Suppressor macrophage treated with lipopolysaccharide for 1 hour (primary cell): ENCODE data around the gene JAK1.
A peak's percentile ranks its signal among the peaks of the same experiment; 100 is the strongest.

Source experiments
- DNase-seq, 3 donors: peaks; one replicate each; pipeline ENCODE4 v3.0.0-alpha.2; 2020 to 2022

JAK1 gene

DNA sequence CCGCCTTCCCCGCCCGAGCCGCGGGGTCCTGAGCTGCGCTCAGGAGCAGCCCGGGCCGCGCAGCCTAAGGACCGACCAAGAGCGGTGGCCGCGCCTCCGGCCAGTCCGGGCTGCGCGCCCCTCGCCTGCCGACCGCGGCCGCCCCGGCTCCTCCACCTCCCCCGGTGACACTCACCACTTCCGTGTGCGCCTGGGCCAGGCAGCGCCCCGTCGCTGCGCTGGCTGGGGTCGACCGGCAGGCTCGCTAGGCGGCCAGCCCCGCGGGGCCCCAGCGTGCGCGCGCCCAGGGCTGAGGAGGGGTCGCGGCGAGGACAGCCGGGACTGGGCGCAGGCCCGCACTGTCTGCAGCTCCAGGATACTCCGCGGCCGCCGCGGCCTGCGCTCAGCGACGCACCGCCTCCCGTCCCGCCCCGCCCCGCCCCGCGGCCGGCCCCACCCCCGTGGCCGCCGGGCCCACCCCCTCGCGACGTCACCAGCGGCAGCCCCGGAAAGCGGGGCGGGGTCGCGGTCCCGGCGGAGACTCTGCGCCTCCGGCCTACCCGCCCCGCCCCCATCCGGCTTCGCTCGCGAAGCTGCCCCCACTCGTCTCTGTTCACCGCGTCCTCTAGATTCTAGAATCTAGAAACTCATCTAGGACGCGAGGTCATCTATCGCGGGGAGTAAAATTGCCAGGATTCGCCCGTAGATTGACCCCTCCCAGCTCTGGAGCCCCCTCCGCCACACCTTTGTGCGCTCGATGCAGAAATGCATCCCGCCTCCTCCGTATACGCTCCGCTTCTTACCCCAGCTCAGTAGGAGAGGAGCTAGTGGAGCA is at the start of gene JAK1:
JAK1 (minus strand) TSS at position 392 of the 814 bp plus-strand sequence. CDS start 80,285 bp downstream, outside the sequence.
- DNase-seq = peak; percentile 84 to 97 (median 91)

DNA sequence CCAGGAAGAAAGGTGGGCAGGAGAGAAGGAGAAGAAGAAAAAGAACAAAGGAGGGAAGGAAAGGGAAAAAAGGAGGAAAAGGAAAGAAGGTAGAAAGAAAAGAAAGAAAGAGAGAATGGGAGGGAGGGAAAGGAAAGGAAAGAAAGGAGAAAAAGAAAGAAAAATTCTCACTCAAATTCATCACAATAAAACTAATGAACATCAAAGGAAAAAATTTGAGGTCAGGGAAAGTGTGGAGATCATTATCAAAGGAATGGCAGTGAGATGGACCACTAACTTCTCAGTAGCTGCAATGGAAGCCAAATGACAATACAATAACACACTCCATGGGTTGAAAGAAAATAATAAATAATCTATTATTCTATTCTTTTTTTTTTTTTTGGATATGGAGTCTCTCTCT is 48.0 kb upstream of the JAK1 start:
- DNase-seq = no peak

DNA sequence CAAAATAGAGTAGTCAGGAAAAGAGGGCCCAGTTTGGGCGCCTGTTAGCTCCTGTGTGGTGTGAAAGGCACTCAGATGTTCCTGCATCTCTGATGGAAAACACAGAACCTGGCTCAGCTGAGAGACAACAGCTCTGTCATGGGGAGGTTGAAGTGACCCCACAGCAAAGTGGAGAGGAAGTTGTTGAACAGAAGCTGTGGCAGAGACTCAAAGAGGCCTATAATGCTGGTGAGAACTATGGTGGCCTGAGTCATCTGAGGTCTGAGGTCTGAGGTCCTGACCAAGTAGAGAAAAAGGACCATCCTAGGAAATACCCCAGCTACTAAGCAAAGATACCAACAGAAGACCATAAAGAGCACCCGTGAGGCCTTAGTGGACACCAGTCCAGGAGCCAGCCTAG is 45.6 kb upstream of the JAK1 start:
- DNase-seq = peak; percentile 38 to 60 (median 60)

DNA sequence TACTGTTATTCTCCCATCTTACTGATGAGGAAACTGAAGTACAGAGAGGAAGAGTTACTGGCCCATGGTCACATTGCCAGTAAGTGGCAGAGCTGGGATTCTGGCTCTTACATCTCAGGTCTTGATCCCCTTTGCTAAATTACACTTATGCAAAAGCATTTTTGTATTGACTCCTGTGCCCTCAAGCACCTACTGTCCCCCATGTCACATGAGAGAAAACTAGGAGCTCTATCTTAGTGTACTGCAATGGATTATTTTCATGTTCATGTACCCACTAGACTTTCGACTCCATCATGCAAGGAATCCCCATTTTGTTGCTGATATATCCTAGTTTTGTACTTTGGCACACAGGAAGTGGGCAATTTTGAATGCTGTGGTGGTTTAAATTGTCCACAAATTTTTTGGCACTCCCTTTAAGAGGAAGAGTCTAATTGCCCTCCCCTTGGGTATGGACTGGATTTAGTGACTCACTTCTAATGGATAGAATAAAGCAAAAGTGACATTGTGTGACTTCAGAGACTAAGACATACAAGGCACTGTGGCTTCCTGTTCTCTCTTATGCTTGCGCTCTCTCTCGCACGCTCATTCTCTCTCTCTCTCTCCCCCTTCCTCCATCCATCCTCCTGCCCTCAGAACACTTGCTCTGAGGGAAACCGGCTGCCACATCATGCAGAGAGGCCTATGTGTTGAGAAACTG is 43.5 kb upstream of the JAK1 start:
- DNase-seq = peak; percentile 10 to 48 (median 43)

DNA sequence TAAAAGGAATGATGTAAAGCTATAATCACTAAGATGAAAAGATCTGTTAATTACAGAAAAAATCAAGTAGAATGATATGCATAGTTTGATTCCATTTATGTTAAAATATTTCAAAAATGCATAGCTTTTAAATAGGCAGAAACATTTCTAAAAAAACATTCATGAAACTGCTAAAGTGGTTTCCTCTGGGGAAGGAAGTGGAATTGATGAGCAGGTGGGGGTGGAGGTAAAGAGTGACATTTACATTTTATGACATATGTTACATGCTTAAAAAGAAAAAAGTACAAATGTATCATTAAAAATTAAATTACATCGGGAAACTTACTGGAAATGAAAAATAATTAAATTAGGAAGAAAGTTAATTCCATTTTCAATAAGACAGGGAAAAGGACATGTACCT is 42.8 kb upstream of the JAK1 start:
- DNase-seq = no peak

DNA sequence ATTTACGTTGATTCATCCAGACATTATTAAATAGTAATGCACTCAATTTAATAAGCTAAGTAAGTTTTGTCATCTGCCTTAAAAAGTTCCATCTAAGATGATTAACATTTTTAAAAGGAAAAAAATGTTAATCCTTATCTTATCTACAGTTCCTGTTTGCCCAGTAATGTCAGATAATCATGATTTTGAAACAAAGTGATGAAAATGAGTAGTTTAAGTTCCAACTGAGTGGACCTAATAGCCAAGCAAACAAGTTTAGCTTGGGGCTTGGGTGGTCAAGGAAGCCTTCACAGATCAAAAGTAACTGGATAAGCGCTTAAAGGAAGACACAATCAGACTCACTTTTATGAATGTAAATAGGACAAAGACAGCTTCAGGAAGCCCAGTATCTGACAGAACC is 40.5 kb upstream of the JAK1 start:
- DNase-seq = no peak

DNA sequence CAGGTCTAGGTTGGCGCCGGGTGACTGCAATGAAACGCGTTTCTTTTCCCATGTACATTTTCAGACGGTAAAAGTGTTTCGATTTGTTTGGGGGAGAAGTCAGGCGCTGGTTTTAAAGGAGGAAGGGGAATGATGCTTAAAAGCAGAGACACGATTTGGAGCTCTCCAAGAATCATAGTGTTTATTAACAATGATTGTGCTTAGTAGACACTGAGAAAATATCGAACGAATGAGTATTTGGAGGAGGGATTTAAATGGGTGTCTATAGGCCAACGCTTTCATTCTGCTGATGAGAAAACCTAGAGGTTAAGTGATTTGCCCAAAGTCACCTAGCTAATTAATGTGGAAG is 36.9 kb upstream of the JAK1 start:
- DNase-seq = no peak

DNA sequence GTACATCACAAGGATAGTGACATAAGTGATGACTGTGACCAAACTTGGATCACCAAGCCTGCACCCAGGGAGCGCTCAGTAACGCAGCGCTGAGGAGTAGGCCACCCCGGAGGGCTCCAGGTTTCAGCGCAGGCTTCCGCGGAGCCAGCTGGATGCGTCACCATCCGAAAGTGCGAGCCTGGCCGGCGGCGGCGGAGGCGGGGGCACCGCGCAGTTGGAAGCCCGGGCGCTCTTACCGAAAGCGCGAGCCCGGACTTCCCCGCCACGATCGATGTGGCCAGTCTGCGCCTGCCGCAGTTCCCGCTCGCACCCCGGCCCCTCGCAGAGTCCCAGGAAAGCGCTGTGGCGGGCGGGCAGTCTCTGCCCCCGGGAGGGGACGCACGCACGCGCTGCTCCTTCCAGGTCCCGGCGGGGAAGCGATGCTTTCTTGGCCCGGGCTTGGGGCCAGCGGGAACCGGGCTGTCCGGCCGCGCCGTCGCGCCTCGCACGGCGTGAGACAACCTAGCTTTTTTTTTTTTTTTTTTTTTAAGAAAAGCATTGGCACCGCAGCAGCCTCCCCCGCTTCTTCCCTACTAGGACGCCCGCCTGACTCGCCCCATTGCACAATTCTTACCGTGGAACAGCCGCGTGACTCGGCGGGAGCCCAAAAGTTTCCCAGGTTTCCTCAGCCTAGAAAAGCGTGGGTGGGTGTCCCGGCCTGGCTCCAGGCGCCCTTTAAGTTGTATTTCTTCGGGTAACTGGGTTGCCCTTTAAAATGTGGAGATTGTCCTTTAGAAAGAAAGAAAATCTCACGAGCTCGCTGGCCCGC is 36.4 kb upstream of the JAK1 start:
- DNase-seq = peak; percentile 97 to 99 (median 98)

DNA sequence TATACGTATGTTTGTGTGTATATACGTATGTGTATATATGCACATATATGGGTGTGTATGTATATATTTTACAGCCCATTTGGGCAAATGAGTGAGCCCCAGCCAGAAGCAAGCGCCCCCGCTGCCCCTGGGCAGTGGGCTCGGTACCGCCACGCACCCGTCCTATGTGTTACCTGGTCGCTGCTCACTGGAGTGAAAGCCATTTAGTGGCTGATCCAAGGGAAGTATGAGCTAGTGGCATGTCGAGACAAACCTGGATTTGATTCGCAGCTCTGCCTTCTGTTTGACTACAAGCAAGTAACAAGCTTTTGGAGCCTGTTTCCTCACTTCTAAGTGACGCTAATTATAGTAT is 35.8 kb upstream of the JAK1 start:
- no peak for DNase-seq

DNA sequence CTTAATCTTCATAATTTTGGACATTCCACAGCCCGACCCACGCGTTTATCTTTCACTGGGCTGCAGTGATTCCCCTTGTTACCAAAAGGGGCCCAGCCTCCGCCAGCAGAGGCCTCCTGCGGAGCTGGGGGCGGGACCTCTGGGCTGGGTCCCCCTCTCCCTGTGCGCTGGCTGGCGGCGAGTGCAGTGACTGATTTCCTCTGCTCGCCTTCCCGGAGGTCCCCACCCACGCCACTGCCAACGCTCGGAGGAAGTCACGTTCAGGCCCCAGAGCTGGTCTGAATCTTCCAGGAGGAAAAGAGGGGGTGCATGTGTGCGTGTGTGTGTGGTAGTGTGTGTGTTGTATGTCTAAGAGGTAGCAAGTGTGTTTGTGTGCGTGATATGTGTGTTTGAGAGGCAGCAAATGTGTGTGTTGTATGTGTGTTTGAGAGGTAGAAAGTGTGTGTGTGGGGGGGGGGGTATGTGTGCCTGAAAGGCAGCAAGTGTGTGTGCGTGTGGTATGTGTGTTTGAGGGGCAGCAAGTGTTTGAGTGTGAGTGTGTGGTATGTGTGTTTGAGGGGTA is 35.0 kb upstream of the JAK1 start:
- DNase-seq = peak; percentile 99

DNA sequence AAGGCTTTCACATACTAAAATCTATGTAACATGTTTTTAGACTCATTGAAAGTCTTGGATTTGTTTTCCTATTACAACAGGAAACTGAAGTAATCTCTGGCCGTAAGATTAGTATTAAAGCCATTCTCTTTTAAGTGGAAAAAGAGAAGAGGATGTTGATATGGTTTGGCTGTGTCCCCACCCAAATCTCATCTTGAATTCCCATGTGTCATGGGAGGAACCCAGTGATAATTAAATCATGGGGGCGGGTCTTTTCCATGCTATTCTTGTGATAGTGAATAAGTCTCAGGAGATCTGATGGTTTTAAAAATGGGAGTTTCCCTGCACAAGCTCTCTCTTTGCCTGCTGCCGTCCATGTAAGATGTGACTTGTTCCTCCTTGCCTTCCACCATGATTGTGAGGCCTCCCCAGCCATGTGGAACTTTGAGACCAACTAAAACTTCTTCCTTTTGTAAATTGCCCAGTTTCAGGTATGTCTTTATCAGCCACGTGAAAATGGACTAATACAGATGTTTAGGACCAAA is 32.1 kb upstream of the JAK1 start:
- DNase-seq = peak; percentile 40 to 64 (median 50)

DNA sequence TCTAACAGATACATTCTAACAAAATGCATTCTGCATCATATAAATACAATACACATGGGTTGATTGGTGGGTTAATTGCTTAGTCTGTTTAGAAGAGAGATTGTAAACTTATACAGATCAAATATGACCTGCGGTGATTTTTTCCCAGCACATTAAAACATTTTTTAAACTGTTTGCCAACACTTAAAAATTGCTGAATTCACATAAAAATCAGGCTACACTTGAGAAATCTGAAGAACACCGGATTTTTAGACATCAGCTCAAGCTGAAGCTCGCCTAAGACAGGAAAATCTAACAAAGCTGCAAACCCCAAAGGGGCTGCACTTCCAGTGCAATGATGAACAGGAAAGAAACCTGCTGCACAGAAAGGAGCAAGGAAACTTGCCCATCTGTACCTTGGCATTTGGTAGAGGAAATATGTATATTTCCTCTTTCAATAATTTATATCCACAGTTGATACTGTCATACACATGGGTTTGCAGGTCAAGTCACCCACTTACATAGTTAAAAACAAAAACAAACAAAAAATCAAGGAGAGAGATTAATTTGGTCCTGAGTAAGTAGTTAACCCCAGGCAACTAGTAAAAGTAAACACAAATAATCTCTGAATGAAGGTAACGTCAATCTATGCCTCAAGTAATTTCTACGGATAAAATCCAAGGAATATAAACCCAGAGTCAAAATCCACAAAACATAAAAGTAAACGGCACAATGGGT is 30.4 kb upstream of the JAK1 start:
- DNase-seq = no peak

DNA sequence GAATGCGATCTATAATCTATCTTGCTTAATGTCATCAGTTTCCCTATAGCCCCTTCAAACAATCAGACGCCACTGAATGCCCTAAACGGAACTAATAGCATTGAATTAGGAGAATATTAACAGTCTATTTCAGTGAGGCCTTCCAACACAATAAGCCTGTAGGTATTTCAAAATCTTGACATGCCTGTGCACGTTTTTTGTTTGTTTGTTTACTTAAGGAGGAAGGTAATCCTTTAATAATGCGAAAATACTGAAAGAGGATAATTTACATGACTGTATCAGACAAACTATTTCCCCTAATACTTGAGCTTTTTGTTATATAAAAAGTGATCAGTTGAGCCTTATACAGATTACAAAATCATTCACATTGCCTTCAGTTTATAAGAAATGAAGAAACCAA is 29.0 kb upstream of the JAK1 start:
- DNase-seq = no peak

DNA sequence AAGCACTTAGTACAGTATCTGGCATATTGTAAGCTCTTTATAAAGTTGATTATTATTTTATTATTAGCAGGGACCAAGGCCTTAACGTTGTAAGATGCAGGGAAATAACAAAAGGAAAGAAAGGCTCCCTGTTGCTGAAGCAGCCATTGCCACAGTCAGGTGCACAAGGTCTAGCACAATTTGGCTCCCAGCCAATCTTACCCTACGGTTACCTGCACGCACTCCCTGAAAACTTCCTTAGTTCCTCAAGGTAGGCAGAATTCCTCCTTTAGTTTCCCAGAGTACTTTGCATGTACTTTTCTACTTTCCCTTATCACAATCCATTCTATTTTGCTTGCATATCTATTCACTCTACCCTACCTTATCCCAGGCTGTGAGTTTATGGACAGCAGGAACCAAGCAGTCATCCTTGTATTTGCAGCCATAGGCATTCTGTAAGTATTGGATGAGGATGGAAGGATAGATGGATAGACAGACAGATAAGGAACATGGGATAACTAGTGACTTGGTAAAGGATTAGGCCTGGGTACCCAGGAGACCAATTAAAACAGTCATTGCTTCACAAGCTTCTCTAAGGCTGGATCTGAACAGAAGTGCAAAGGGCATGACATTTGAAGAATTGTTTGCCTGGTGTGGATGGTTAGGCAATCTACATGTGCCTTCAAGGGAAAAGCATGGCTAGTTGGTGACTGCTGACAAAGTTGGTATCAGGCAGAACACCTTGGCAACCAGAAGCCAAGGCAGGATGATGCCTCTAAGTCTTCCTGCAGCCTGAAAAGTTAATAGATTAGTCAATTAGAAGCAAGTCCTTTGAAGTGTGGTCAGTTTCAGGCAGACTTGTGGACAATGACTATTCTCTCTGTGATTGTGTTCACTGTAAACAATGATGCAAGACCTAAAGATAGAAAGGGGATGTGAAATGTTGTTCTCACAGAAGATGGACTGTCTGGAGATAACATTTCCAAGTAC is 20.8 kb upstream of the JAK1 start:
- DNase-seq = peak; percentile 56 to 81 (median 80)

DNA sequence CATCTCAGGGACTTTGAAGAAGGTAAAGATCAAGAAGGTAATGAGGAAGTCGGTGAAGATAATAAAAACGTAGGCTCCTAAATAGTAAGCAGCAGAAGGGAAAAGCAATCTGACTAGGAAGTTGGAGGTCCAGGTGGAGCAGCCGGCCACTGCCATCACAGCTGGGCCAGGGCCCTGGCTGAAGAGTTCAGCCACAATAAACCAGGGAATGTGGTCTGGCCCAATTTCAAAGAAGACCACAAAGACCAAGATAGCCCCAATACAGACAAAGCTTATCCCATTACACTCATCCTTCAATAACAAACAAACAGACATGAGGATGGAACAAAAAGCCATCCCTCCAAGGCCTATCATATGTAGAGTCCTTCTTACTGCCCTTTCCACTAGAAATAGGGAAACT is 18.4 kb upstream of the JAK1 start:
- DNase-seq = no peak

DNA sequence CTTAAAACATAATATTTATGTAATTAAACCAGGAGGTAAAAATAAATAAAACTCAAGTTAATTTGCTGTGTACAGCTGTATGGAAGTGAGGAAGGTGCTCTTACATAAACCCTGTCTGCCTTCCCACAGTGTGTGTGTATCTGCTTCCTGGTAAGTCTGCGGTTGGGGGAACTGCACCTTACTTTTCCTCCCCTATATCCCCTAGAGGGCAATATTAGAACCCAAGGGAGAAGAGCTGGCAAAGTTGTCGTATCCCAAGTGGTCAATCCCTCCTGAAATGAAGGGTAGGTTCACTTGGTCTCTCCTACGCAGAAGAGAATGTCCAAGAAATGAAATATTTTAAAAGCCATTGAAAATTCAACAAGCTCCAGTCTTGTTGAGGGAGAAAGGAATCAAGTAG is 17.8 kb upstream of the JAK1 start:
- DNase-seq = no peak

DNA sequence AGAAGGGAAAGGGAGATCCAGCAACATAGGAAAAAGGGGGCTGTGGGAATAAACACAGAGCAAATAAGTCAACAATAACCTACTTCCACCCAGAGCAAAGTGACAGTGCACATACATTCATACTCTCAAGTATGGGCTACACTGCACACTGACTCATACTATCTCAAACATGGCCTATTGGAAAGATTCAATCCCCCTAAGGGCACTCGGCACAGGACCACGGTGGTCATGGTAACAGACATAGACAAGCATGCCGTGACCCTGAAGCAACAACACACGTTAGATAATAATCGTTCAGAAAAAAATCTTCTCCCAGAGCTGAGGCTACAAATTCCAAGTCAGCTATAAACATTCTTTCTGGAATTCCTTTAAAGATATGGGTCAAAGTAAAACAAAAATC is 16.8 kb upstream of the JAK1 start:
- no peak for DNase-seq

DNA sequence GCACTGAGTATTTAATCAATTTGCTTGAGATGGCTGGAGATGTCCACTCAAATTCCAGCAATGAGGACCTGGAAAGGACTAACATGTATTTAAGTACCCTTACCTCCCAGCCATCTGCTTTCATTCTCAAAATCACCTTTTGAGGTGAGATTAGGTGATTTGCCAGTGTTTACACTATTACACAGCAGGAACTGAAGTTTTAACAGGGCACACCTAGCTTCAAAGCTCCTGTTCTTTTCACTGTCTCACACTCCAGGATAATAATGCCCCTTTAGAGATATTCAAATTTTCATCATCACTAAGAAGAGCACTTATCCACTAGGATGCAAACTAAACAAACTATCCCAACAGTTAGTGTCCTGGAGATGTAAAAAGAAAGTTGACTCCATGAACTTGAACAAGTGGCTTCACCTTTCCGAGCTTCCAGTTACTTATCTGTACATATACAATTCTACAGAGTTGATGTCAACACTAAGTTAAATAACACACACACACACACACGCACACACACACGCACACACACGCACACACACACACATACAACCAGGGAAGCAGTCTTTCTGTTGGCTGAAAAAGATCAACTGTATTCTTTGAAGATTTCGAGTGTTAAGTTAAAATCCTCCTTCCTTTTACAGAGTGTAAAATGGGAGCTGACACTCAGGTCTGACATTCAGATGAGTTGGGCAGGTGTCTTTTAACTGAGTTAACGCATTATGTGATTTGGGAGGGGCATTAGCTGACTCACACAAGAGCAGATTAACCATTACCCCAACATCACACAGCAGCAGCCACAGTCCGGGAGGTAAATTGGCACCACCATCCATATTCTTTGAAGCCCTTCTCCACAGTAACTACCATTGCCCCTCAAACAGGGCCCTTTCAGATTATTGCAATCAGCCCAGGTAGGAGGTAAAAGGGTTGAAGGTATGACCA is 15.5 kb upstream of the JAK1 start:
- DNase-seq = no peak

DNA sequence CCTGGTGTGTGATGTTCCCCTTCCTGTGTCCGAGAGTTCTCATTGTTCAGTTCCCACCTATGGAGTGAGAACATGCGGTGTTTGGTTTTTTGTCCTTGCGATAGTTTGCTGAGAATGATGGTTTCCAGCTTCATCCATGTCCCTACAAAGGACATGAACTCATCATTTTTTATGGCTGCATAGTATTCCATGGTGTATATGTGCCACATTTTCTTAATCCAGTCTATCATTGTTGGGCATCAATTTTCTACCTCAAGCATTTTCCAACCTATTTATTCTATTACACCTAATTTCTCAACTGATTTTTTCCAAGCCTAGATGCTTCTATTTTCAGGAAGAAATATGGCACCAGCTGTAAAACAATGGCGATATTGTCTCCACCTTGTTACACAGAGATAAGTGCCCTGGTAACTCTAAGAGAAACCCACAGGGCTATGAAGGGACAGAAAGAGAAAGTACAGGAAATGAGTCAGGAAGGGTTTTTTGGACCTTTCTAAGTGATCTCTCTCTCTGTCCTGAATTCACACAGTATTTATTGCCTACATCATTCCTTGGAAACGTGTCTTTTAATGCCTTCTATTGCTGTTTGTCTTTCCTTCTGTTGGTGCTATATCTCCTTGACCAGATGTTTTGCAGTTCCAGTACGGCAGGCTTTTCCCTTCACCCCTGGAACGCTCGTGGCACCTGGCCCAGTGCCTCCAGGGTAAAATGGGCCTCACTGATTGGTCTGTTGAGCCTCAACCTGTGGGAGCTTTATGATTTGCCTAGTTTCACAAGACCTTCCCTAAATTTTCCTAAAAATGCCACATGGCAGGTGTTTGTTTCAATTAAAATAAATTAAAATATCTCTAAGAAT is 14.6 kb upstream of the JAK1 start:
- peak in 2 of 3 donors; percentile 16 to 38 for DNase-seq
